Spleen (tissue), 11 donors: ENCODE measurements around the gene CD164. TPM values are rescaled to one million over a fixed set of nuclear protein-coding genes. Genes with fewer than 3 reads are reported as not detected.

ENCODE experiments used
- DNase-seq: peaks from one replicate; pipeline ENCODE4 v3.0.0-alpha.2; 2020
- H3K27ac ChIP-seq, 8 donors: fragments of 200-600 bp; sonication (generic) in 7 of 8; 1 replicate in 4 of 8; 2 replicates in 4 of 8; pipeline versions ENCODE4 v1.5.0 to v1.8.0; 2016 to 2021; ENCODE audit warnings: inconsistent platforms in 4 of 8, mild to moderate bottlenecking in 4 of 8, moderate library complexity in 1 of 8
- H3K27me3 ChIP-seq, 7 donors: fragments of 200-600 bp; sonication (generic) in 6 of 7; replicated peaks in 1 of 7; 1 replicate in 4 of 7; 2 replicates in 3 of 7; pipeline versions ENCODE4 v1.5.0 to v1.8.0; 2016 to 2021; ENCODE audit warnings: inconsistent platforms in 3 of 7, mild to moderate bottlenecking in 1 of 7
- H3K36me3 ChIP-seq, 6 donors: fragments of 200-600 bp; sonication (generic) in 5 of 6; 1 replicate in 4 of 6; 2 replicates in 2 of 6; pipeline versions ENCODE4 v1.5.0 to v1.8.0; 2016 to 2021; ENCODE audit warnings: inconsistent platforms in 2 of 6
- H3K4me1 ChIP-seq, 6 donors: fragments of 200-600 bp; sonication (generic) in 5 of 6; 1 replicate in 3 of 6; 2 replicates in 3 of 6; pipeline versions ENCODE4 v1.5.0 to v1.8.0; 2016 to 2021; ENCODE audit warnings: inconsistent platforms in 3 of 6
- H3K4me3 ChIP-seq, 8 donors: fragments of 200-600 bp; sonication (generic) in 7 of 8; 1 replicate in 4 of 8; 2 replicates in 4 of 8; pipeline versions ENCODE4 v1.5.0 to v1.8.0; 2016 to 2021; ENCODE audit warnings: inconsistent platforms in 4 of 8, mild to moderate bottlenecking in 4 of 8, moderate library complexity in 2 of 8
- H3K9me3 ChIP-seq, 8 donors: fragments of 200-600 bp; sonication (generic) in 7 of 8; 1 replicate in 4 of 8; 2 replicates in 4 of 8; pipeline versions ENCODE4 v1.5.0 to v1.8.0; 2016 to 2021; ENCODE audit warnings: inconsistent platforms in 4 of 8
- CTCF ChIP-seq, 11 experiments: fragments of 200-600 bp in 7 of 11; fragments of 450-650 bp in 4 of 11; sonication (generic) in 4 of 11; IDR thresholded peaks in 8 of 11; conservative IDR thresholded peaks in 3 of 11; 1 replicate in 7 of 11; 2 replicates in 4 of 11; pipeline versions ENCODE4 v1.4.0 to v1.8.0; 2016 to 2021; ENCODE audit warnings: antibody characterized with exemption in 11 of 11, inconsistent platforms in 4 of 11, mild to moderate bottlenecking in 1 of 11
- POLR2A ChIP-seq, 3 donors: fragments of 450-650 bp; IDR thresholded peaks; one replicate each; pipeline ENCODE4 v1.5.1; 2017; ENCODE audit warnings: antibody characterized with exemption in 3 of 3, mild to moderate bottlenecking in 1 of 3
- POLR2AphosphoS5 ChIP-seq, 3 donors: sonication (generic); formaldehyde crosslinking; IDR thresholded peaks; one replicate each; pipeline ENCODE4 v1.5.1; 2017; ENCODE audit warnings: antibody characterized with exemption in 3 of 3
- WGBS, 5 donors: extraction: QIAGEN DNeasy Blood & Tissue Kit in 3 of 5; methylation state at CpG; one replicate each; pipeline versions ENCODE4 v1.1.5 to v1.1.7; 2013 to 2018; 5-methylcytosine and 5-hydroxymethylcytosine counted together
- intact Hi-C: fragments of 100-400 bp; cut with DNase I; formaldehyde crosslinking; loops from one replicate; pipeline ENCODE4 v1.15.0; 2023; ENCODE audit warnings: low total_unique reads
- polyA plus RNA-seq, 3 donors: library from polyadenylated mRNA; stranded (reverse); fragments of 200-250 nt; gene quantifications; one replicate each; pipeline ENCODE4 v1.2.1, GENCODE V29; 2013
- total RNA-seq, 7 donors: library from RNA; depleted of rRNA in 3 of 7; stranded (reverse); fragments of >200 nt in 3 of 7; fragmentation: NEBNext Ultra II Directional in 4 of 7; extraction: Animal tissue kit (Norgen Biotek cat#: 25700) in 4 of 7; gene quantifications; one replicate each; pipeline versions ENCODE4 v1.1.0 to v1.2.1, GENCODE V29; 2016 to 2021
- donor health status: healthy with polysubstance abuse.
- donor health status: DM: no; HTN: no; CAD: no; lungs with moderate emphysema.
- donor health status: DM: no; HTN: no; CAD: no.
- donor health status: Bipolar disorder and iron deficiency.
- donor health status: healthy.
- donor health status: DM: no; HTN: no; CAD: no.
- donor health status: DM: yes; HTN: yes; CAD: no.

The CD164 gene
- total and polyA plus RNA-seq, 10 donors = 79.4 to 249 (median 210) TPM

GRCh38 chr6:109347779-109348178 lies 34.5 kb downstream of the CD164 start:
- peaks cover 0 to 51% (median 11%) of the 10 kb centered on the region in 6 donors for H3K4me1 ChIP-seq
- intact Hi-C loops = no loop called here
- H3K4me3 ChIP-seq = no peak overlapping the region
- WGBS, 5 donors = 71 to 85% (median 81%) methylated on average over 3 of the region's 3 CpGs
- H3K9me3 ChIP-seq = no peaks in the 10 kb centered on the region
- peaks cover 0 to 6% (median 0%) of the 10 kb centered on the region in 6 donors for H3K36me3 ChIP-seq
- H3K27ac ChIP-seq = peak overlapping the region in 1 of 8 donors; percentile 5
- no peak for DNase-seq
- H3K27me3 ChIP-seq = no peaks in the 10 kb centered on the region
- TF ChIP-seq POLR2A (IDR thresholded peaks at IDR 0.05) (no peak), POLR2AphosphoS5 (IDR thresholded peaks at IDR 0.05) (no peak), CTCF (IDR thresholded peaks at IDR 0.05 in 8 of 11, conservative IDR thresholded peaks at IDR 0.05 in 3 of 11) (no peak)

- 84 to 92% (median 88%) methylated on average over 4 of the region's 4 CpGs for WGBS, 5 donors
- Histone ChIP-seq H3K4me3 (no peak overlapping the region), H3K27ac (no peak overlapping the region), H3K27me3 (no peaks in the 10 kb centered on the region), H3K36me3 (peaks cover 0 to 12% (median 0%) of the 10 kb centered on the region in 6 donors), H3K4me1 (peaks cover 0 to 36% (median 6%) of the 10 kb centered on the region in 6 donors), H3K9me3 (no peaks in the 10 kb centered on the region)
- intact Hi-C loops = no loop called here
- DNase-seq = no peak
- TF ChIP-seq POLR2A (IDR thresholded peaks at IDR 0.05) (no peak), POLR2AphosphoS5 (IDR thresholded peaks at IDR 0.05) (no peak)
Measured at GRCh38 chr6:109345986-109346385, 36.3 kb downstream of the CD164 start.

- intact Hi-C loops = no loop called here
- H3K9me3 ChIP-seq = no peaks in the 10 kb centered on the region
- H3K27me3 ChIP-seq = no peaks in the 10 kb centered on the region
- 45 to 87% (median 61%) methylated on average over 2 of the region's 2 CpGs for WGBS, 5 donors
- no peak for DNase-seq
- H3K27ac ChIP-seq = no peak overlapping the region
- TF ChIP-seq CTCF (IDR thresholded peaks at IDR 0.05 in 8 of 11, conservative IDR thresholded peaks at IDR 0.05 in 3 of 11) (no peak), POLR2AphosphoS5 (IDR thresholded peaks at IDR 0.05) (no peak), POLR2A (IDR thresholded peaks at IDR 0.05) (no peak)
- peaks cover 0 to 15% (median 0%) of the 10 kb centered on the region in 6 donors for H3K36me3 ChIP-seq
- no peak overlapping the region for H3K4me3 ChIP-seq
- H3K4me1 ChIP-seq = peaks cover 0 to 18% (median under 1%) of the 10 kb centered on the region in 6 donors
Measured at GRCh38 chr6:109344226-109344625, 38.0 kb downstream of the CD164 start.

GRCh38 chr6:109343518-109343917 lies 38.7 kb downstream of the CD164 start:
- Histone ChIP-seq H3K36me3 (peaks cover 0 to 22% (median 0%) of the 10 kb centered on the region in 6 donors), H3K27me3 (no peaks in the 10 kb centered on the region), H3K4me3 (no peak overlapping the region), H3K4me1 (peaks cover 0 to 14% (median 0%) of the 10 kb centered on the region in 6 donors), H3K9me3 (no peaks in the 10 kb centered on the region), H3K27ac (no peak overlapping the region)
- intact Hi-C loops = no loop called here
- 93 to 98% (median 97%) methylated on average over 7 of the region's 7 CpGs for WGBS, 5 donors
- TF ChIP-seq POLR2AphosphoS5 (IDR thresholded peaks at IDR 0.05) = no peak
- TF ChIP-seq POLR2A (IDR thresholded peaks at IDR 0.05) = no peak
- TF ChIP-seq CTCF (IDR thresholded peaks at IDR 0.05 in 8 of 11, conservative IDR thresholded peaks at IDR 0.05 in 3 of 11) = no peak
- no peak for DNase-seq

GRCh38 chr6:109342911-109343310 lies 39.4 kb downstream of the CD164 start:
- peaks cover 0 to 23% (median 0%) of the 10 kb centered on the region in 6 donors for H3K36me3 ChIP-seq
- TF ChIP-seq POLR2A (IDR thresholded peaks at IDR 0.05) (no peak), POLR2AphosphoS5 (IDR thresholded peaks at IDR 0.05) (no peak), CTCF (IDR thresholded peaks at IDR 0.05 in 8 of 11, conservative IDR thresholded peaks at IDR 0.05 in 3 of 11) (no peak)
- WGBS, 5 donors = 95 to 97% (median 96%) methylated on average over 6 of the region's 6 CpGs
- peaks cover 0 to 8% (median 0%) of the 10 kb centered on the region in 6 donors for H3K4me1 ChIP-seq
- no peaks in the 10 kb centered on the region for H3K27me3 ChIP-seq
- H3K4me3 ChIP-seq = no peak overlapping the region
- no peak overlapping the region for H3K27ac ChIP-seq
- DNase-seq = no peak
- intact Hi-C loops = no loop called here
- no peaks in the 10 kb centered on the region for H3K9me3 ChIP-seq
